ENCODE data around the gene FAM124A. TPM values are rescaled to one million over a fixed set of nuclear protein-coding genes. Genes with fewer than 3 reads are reported as not detected.

The FAM124A gene
- total RNA-seq, 1 donor from 2014 or later = 3.9 TPM

DNA sequence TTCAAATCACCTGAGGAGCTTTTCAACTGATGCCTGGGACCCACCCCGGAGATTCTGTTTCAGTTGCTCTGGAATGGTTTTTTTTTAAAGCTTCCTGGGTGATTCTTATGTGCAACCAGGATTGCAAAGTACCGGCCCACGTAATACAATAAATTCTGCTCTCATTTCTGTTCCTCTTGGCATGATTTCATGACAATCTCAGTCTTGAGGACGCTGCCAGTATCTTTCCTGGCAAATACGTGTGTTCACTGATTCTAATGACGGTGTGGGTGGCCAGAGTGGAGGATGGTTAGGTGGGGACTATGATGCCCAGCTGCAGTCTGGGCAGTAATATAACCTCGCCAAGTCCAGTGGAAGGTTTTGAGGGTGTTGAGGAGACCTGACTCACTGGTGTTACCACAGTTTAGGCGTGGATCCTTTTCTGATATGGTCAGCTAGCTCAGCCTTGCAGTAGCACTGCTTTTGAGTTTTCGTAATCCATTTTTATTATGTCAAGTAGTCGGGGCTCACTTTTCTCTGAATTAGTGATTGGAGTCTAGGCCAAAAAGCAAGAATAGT, 49.4 kb downstream of the FAM124A start:
- Histone ChIP-seq H3K9me3 (no peaks in the 10 kb centered on the region), H3K36me3 (no peaks in the 10 kb centered on the region), H3K27ac (no peak overlapping the region), H3K4me1 (no peaks in the 10 kb centered on the region), H3K27me3 (no peaks in the 10 kb centered on the region), H3K4me3 (no peak overlapping the region)
- ATAC-seq (no peak), DNase-seq (no peak)
- TF ChIP-seq CTCF (IDR thresholded peaks at IDR 0.05) = no peak
- intact Hi-C loops (cut with DNase I) = no loop called here

DNA sequence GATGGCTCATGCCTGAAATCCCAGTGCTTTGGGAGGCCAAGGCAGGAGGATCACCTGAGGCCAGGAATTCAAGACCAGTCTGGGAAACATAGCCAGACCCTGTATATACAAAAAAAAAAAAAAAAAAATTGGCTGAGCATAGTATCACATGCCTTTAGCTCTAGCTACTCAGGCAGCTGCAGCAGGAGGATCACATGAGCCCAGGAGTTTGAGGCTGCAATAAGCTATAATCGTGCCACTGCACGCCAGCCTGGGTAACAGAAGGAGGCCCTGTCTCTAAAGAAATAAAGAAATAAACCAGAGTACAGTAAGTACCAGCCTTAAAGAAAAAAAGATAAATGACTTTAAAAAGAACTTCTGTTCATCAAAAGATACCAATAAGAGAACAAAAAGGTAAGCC, 52.9 kb downstream of the FAM124A start:
- no peaks in the 10 kb centered on the region for H3K4me1 ChIP-seq
- no peak for ATAC-seq

GRCh38 chr13:51276636-51277035, 54.4 kb downstream of the FAM124A start:
- Histone ChIP-seq H3K27ac (no peak overlapping the region), H3K36me3 (no peaks in the 10 kb centered on the region), H3K27me3 (no peaks in the 10 kb centered on the region), H3K9me3 (no peaks in the 10 kb centered on the region), H3K4me3 (no peak overlapping the region), H3K4me1 (no peaks in the 10 kb centered on the region)
- DNase-seq (no peak), ATAC-seq (no peak)
- intact Hi-C loops (cut with DNase I) = no loop called here
- TF ChIP-seq CTCF (IDR thresholded peaks at IDR 0.05) = no peak

More for the DNA sequence above, 52.9 kb downstream of the FAM124A start:
- no peaks in the 10 kb centered on the region for H3K27me3 ChIP-seq
- TF ChIP-seq CTCF (IDR thresholded peaks at IDR 0.05) = no peak
- no peak overlapping the region for H3K4me3 ChIP-seq
- no peaks in the 10 kb centered on the region for H3K9me3 ChIP-seq
- intact Hi-C loops (cut with DNase I) = no loop called here
- no peaks in the 10 kb centered on the region for H3K36me3 ChIP-seq
- no peak overlapping the region for H3K27ac ChIP-seq
- no peak for DNase-seq

DNA sequence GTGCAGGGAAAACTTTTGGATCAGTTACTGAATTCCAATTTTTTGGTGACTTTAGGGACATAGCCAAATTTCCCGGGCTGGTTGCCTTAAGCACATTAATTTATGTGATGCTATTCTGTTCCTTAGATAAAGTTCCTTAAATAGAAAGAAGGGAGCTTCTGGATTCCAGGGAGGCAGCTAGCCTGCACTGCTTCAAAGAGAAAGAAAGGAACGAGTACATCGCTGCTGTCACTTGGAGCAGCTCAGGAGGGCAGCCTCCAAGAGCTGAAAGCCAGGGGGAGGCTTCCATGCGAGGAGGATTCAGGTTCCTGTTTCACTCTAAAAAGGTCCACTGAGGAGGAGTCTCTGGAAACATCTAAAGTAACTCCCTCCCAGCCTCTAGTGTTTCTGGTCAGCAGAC, 55.7 kb downstream of the FAM124A start:
- no peaks in the 10 kb centered on the region for H3K4me1 ChIP-seq

DNA sequence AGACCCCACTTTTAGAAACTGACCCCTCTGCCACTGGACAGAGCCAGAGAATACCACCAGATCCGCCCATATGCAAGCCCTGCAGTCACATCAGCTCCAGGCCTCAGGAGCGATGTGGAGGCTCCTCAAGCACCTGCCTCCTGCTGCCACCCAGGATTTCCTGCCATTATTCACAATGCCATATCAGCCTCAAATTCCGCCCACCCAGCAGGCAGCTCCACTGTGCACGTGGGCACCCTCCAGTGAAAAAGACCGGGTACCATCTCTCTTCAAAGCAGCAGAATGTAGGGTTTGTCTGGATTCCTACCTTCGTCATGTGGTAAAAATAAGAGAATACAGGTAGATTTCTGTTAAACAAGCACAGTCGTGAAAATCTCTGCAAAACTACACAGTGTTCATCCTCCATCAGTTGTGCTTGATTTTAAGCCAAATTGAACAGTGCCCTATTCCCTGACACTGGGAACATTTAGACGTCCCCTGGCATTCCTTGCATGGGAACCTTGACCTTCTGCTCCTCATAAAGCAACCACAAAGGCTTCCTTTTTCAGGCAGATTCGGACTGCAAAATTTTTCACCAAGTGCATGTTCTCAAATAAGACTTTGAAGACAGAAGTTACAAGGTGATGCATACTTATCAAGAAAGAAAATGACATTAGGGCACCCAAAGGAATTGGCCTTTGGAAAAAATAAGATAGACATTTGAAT, 56.4 kb downstream of the FAM124A start:
- no peak overlapping the region for H3K27ac ChIP-seq
- DNase-seq (no peak), ATAC-seq (no peak)
- H3K9me3 ChIP-seq = no peaks in the 10 kb centered on the region
- no peak overlapping the region for H3K4me3 ChIP-seq
- H3K36me3 ChIP-seq = no peaks in the 10 kb centered on the region
- no peaks in the 10 kb centered on the region for H3K4me1 ChIP-seq
- H3K27me3 ChIP-seq = no peaks in the 10 kb centered on the region
- intact Hi-C loops (cut with DNase I) = no loop called here
- TF ChIP-seq CTCF (IDR thresholded peaks at IDR 0.05) = no peak

More for the DNA sequence above, 55.7 kb downstream of the FAM124A start:
- TF ChIP-seq CTCF (IDR thresholded peaks at IDR 0.05) = no peak
- H3K4me3 ChIP-seq = no peak overlapping the region
- H3K9me3 ChIP-seq = no peaks in the 10 kb centered on the region
- H3K27ac ChIP-seq = no peak overlapping the region
- H3K27me3 ChIP-seq = no peaks in the 10 kb centered on the region
- H3K36me3 ChIP-seq = no peaks in the 10 kb centered on the region
- ATAC-seq = no peak
- intact Hi-C loops (cut with DNase I) = no loop called here
- no peak for DNase-seq

Measured in upper lobe of right lung (tissue), 1 donor.